ENCODE data around the gene POC1A.

The POC1A gene

DNA sequence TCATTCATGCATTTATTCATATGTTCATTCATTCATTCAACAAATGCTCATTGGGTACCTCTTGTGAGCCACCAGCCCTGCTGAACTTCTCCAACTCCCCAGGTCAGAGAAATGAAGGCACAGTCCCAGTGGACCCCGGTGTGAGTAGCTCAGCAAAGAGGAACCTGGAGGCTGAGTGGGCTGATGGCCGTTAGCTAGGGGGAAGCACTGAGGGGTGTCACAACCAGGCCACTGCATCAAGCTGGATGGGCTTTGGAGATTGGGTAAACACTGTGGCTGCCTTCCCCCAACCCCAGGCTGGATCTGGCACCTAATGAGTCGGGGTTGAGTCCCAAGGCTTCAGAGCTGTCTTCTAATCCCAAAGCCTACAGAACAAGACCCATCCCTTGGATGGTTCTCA is 31.6 kb upstream of the POC1A start:
- TF ChIP-seq, protein P1, sequence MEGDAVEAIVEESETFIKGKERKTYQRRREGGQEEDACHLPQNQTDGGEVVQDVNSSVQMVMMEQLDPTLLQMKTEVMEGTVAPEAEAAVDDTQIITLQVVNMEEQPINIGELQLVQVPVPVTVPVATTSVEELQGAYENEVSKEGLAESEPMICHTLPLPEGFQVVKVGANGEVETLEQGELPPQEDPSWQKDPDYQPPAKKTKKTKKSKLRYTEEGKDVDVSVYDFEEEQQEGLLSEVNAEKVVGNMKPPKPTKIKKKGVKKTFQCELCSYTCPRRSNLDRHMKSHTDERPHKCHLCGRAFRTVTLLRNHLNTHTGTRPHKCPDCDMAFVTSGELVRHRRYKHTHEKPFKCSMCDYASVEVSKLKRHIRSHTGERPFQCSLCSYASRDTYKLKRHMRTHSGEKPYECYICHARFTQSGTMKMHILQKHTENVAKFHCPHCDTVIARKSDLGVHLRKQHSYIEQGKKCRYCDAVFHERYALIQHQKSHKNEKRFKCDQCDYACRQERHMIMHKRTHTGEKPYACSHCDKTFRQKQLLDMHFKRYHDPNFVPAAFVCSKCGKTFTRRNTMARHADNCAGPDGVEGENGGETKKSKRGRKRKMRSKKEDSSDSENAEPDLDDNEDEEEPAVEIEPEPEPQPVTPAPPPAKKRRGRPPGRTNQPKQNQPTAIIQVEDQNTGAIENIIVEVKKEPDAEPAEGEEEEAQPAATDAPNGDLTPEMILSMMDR (IDR thresholded peaks at IDR 0.05; ENCODE audit: insufficient read depth, low read length, missing control alignments) = no peak
- ChIA-PET CTCF (interaction anchor here (0.7 to 1.2 kb wide), 2 partner anchors 34 to 35 kb away, joined by 4 read pairs; no protein-coding TSS in a partner anchor), POLR2A (no interaction called here)
- no peak for DNase-seq (ENCODE audit: low read depth, low spot score)
- no peak overlapping the region for H3K4me3 ChIP-seq (ENCODE audit: low read depth, low read length)

DNA sequence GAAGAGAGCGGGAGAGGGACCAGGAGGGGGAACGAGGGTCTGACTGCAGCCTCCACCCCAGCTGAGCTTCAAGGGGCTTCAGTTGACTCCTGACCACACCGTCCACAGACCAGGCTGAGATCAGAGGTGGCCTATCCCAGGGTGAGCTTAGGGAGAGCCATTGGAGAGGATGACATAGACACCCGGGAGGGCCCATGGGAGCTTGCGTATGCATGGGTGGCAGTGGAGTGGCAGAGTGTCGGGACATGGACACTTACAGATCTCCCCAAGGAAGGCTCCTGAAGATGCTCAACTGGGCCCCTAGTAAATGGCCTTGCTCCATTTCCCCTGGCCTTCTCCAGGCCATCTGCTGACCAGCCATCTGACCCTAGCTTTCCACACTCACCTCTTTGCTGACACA is 31.1 kb upstream of the POC1A start:
- POLR2A ChIA-PET = no interaction called here
- CTCF ChIA-PET = interaction anchor here (1.2 kb wide), 1 partner anchor 35 kb away, joined by 4 read pairs; no protein-coding TSS in a partner anchor
- H3K4me3 ChIP-seq (ENCODE audit: low read depth, low read length) = no peak overlapping the region
- no peak for DNase-seq (ENCODE audit: low read depth, low spot score)
- TF ChIP-seq, protein P1 (IDR thresholded peaks at IDR 0.05; ENCODE audit: insufficient read depth, low read length, missing control alignments) = no peak

DNA sequence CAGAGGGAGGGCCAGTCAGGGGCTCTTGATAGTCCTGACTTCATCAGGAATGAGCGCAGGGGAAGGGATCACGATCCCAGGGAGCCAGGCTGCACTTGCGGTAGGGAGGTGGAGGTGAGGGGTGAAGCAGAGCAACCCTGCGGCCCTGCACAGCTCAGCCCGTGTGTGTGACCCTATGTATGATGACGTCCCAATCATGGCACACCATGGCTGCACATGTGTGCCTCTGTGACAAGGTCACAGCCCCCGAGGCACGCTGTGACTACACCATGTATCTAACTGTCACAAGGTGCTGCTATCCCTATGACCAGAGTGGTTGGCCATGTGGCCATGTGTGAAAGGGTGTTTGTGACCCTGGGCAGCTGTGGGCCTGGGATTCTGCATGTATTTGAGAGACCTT is 30.5 kb upstream of the POC1A start:
- POLR2A ChIA-PET = no interaction called here
- DNase-seq (ENCODE audit: low read depth, low spot score) = no peak
- H3K4me3 ChIP-seq (ENCODE audit: low read depth, low read length) = no peak overlapping the region
- CTCF ChIA-PET = interaction anchor here (1.2 kb wide), 1 partner anchor 35 kb away, joined by 4 read pairs; no protein-coding TSS in a partner anchor
- TF ChIP-seq, protein P1 (IDR thresholded peaks at IDR 0.05; ENCODE audit: insufficient read depth, low read length, missing control alignments) = no peak

DNA sequence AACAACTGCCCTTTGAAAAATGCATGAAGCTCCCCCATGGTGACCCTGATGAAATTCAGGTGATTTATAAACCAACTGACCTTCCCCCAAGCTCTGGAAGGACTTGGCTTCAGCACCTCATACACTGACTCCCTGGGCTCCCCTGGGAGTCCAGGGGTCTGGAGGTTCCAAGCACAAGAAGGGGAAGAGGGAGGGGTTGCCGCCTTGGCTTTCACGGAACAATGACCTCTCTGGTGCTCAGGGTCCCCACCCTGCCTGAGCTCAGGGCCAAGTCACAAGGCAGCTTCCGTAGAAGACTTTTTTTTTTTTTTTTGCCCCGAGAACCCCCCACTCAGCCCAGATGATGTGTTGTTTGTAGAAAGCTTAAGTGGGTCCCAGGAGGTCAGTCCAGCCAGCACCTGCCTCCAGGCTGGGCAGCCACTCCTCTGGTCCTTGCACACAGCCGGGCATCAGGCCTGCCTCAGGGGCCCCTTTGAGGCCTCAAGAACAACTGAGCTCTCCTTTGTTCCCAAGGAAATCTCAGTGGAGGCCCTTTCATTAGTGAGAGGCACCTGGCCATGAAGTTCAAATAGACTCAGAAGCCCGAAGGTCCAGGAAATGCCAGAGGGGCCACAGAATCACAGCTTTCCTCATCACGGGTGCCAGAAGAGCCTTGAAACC is 29.7 kb upstream of the POC1A start:
- CTCF ChIA-PET = interaction anchor here (1.5 kb wide), 1 partner anchor 13 kb away, joined by 4 read pairs; no protein-coding TSS in a partner anchor
- POLR2A ChIA-PET = interaction anchor here (0.6 kb wide), 1 partner anchor 135 kb away, joined by 3 read pairs; no protein-coding TSS in a partner anchor
- TF ChIP-seq, protein P1 (IDR thresholded peaks at IDR 0.05; ENCODE audit: insufficient read depth, low read length, missing control alignments) = no peak
- no peak overlapping the region for H3K4me3 ChIP-seq (ENCODE audit: low read depth, low read length)
- DNase-seq (ENCODE audit: low read depth, low spot score) = no peak

DNA sequence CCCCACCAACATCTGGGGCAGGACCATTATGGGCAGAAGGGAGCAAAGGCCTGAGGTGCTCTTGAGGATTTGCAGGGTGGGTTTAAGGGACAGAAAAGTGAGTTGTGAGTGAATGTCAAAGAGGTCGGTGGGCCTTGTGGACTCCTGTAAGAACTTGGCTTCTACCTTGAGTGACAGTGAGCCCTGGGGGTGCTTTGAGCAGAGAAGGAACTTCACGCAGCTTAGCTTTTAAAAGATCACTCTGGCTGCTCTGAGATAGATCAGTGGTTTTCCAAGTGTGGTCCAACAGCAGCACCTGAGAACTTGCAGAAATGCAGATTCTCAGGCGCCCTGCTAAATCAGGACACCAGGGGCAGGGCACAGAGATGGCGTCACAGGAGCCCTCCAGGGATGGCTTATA is 28.5 kb upstream of the POC1A start:
- ChIA-PET POLR2A (no interaction called here), CTCF (interaction anchor here (1.5 kb wide), 1 partner anchor 15 kb away, joined by 4 read pairs; no protein-coding TSS in a partner anchor)
- TF ChIP-seq, protein P1 (IDR thresholded peaks at IDR 0.05; ENCODE audit: insufficient read depth, low read length, missing control alignments) = no peak
- H3K4me3 ChIP-seq (ENCODE audit: low read depth, low read length) = no peak overlapping the region
- DNase-seq (ENCODE audit: low read depth, low spot score) = no peak

DNA sequence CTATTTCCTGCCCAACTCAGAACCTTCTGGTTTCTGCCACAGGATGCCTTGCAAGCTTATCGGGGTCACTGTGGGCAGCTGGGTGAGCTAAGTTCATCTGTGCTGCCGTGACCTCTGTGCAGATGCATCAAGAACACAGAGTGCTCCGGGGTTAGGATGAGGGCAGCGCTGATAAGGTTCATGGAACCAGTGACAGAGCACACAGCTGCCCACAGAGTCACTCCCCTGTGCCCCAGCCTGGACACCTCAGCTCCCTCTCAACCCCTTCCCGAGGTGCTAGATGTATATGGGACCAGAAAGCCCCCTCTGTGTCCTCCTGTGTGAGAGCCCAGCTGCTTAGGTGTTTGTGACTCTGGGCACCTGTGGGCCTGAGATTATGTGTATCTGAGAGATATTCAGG is 28.0 kb upstream of the POC1A start:
- POLR2A ChIA-PET = interaction anchor here (1.3 kb wide), 1 partner anchor 28 kb away, joined by 5 read pairs; the partner anchor contains the start of gene POC1A
- H3K4me3 ChIP-seq (ENCODE audit: low read depth, low read length) = no peak overlapping the region
- TF ChIP-seq, protein P1 (IDR thresholded peaks at IDR 0.05; ENCODE audit: insufficient read depth, low read length, missing control alignments) = no peak
- CTCF ChIA-PET = interaction anchor here (1.0 kb wide), 1 partner anchor 9 kb away, joined by 4 read pairs; no protein-coding TSS in a partner anchor
- DNase-seq (ENCODE audit: low read depth, low spot score) = no peak
